T-helper 9 cell (primary cell): ENCODE data around the gene NAPSA.

ENCODE experiments used
- DNase-seq: peaks from one replicate; pipeline ENCODE4 v3.0.0-alpha.2; 2020

The NAPSA gene

GRCh38 chr19:50313812-50314536 lies 51.5 kb downstream of the NAPSA start:
- DNase-seq, result no peak

- no peak for DNase-seq
These were observed 52.2 kb downstream of the NAPSA start for GRCh38 chr19:50312967-50313811.

- DNase-seq, result no peak
These were observed 53.5 kb downstream of the NAPSA start for GRCh38 chr19:50311723-50312635.

- no peak for DNase-seq
These were observed 54.5 kb downstream of the NAPSA start for GRCh38 chr19:50310759-50311465.

GRCh38 chr19:50309396-50310125 lies 55.9 kb downstream of the NAPSA start:
- DNase-seq, result no peak

GRCh38 chr19:50308991-50309390 lies 56.4 kb downstream of the NAPSA start:
- no peak for DNase-seq
